H9 (cell line): ENCODE measurements around the gene CCDC92. TPM values are rescaled to one million over a fixed set of nuclear protein-coding genes. Genes with fewer than 3 reads are reported as not detected.

ENCODE experiments used
- DNase-seq: peaks from one replicate; pipeline ENCODE4 v3.0.0-alpha.2; 2017
- H2AFZ ChIP-seq: one replicate; pipeline ENCODE4 v1.6.1; 2013; ENCODE audit warnings: mild to moderate bottlenecking, low read length, control low read depth, moderate library complexity
- H2AK5ac ChIP-seq: 2 replicates; pipeline ENCODE4 v1.6.1; 2013; ENCODE audit warnings: low read length, control low read depth, mixed read lengths; ENCODE audit not compliant: insufficient read length
- H2BK120ac ChIP-seq: one replicate; pipeline ENCODE4 v1.6.1; 2013; ENCODE audit warnings: low read depth, mild to moderate bottlenecking, low read length, control low read depth, inconsistent platforms; ENCODE audit not compliant: poor library complexity, severe bottlenecking
- H2BK12ac ChIP-seq: 2 replicates; pipeline ENCODE4 v1.6.1; 2013; ENCODE audit warnings: low read length, control low read depth, mixed read lengths, low read depth; ENCODE audit not compliant: insufficient read length
- H2BK15ac ChIP-seq: 2 replicates; pipeline ENCODE4 v1.6.1; 2013; ENCODE audit warnings: low read depth, low read length, control low read depth
- H2BK20ac ChIP-seq: one replicate; pipeline ENCODE4 v1.6.1; 2013; ENCODE audit warnings: low read depth, mild to moderate bottlenecking, low read length, control low read depth, inconsistent platforms; ENCODE audit not compliant: poor library complexity, severe bottlenecking
- H2BK5ac ChIP-seq: 2 replicates; pipeline ENCODE4 v1.6.1; 2013; ENCODE audit warnings: low read length, control low read depth, mixed read lengths; ENCODE audit not compliant: insufficient read length
- H3K14ac ChIP-seq: 2 replicates; pipeline ENCODE4 v1.6.1; 2013; ENCODE audit warnings: low read length, control low read depth; ENCODE audit not compliant: insufficient read depth
- H3K18ac ChIP-seq: 2 replicates; pipeline ENCODE4 v1.6.1; 2013; ENCODE audit warnings: low read depth, mild to moderate bottlenecking, mixed read lengths, low read length, control low read depth; ENCODE audit not compliant: insufficient read length
- H3K23ac ChIP-seq: 2 replicates; pipeline ENCODE4 v1.6.1; 2013; ENCODE audit warnings: low read length, control low read depth, mixed read lengths, low read depth; ENCODE audit not compliant: insufficient read length
- H3K23me2 ChIP-seq: 2 replicates; pipeline ENCODE4 v1.6.1; 2013; ENCODE audit warnings: low read depth, mild to moderate bottlenecking, mixed read lengths, low read length, control low read depth; ENCODE audit not compliant: insufficient read length, poor library complexity, severe bottlenecking
- H3K27ac ChIP-seq: 2 replicates; pipeline ENCODE4 v1.5.1; 2013; ENCODE audit warnings: low read length, control low read depth, mixed read lengths, low read depth; ENCODE audit not compliant: insufficient read length
- H3K27me3 ChIP-seq: 2 replicates; pipeline ENCODE4 v1.6.1; 2013; ENCODE audit warnings: low read length, control low read depth, inconsistent platforms; ENCODE audit not compliant: insufficient read depth
- H3K4ac ChIP-seq: 2 replicates; pipeline ENCODE4 v1.6.1; 2013; ENCODE audit warnings: low read depth, mild to moderate bottlenecking, control low read depth, inconsistent platforms, low read length, moderate library complexity
- H3K4me1 ChIP-seq: 2 replicates; pipeline ENCODE4 v1.6.1; 2013; ENCODE audit warnings: low read length, control low read depth, inconsistent platforms; ENCODE audit not compliant: insufficient read depth
- H3K4me2 ChIP-seq: 2 replicates; pipeline ENCODE4 v1.6.1; 2013; ENCODE audit warnings: low read length, control low read depth, mixed read lengths; ENCODE audit not compliant: insufficient read length, insufficient read depth
- H3K56ac ChIP-seq: 2 replicates; pipeline ENCODE4 v1.6.1; 2013; ENCODE audit warnings: low read depth, mild to moderate bottlenecking, mixed read lengths, low read length, control low read depth; ENCODE audit not compliant: insufficient read length
- H3K79me1 ChIP-seq: 2 replicates; pipeline ENCODE4 v1.6.1; 2013; ENCODE audit warnings: low read depth, mild to moderate bottlenecking, moderate library complexity, low read length, control low read depth, inconsistent platforms; ENCODE audit not compliant: insufficient read depth, poor library complexity, severe bottlenecking
- H3K79me2 ChIP-seq: 2 replicates; pipeline ENCODE4 v1.6.1; 2013; ENCODE audit warnings: low read length, control low read depth, inconsistent platforms; ENCODE audit not compliant: insufficient read depth
- H3K9ac ChIP-seq: 2 replicates; pipeline ENCODE4 v1.6.1; 2013; ENCODE audit warnings: low read length, control low read depth, mixed read lengths; ENCODE audit not compliant: insufficient read length; ENCODE audit errors: extremely low read depth
- H3K9me3 ChIP-seq: one replicate; pipeline ENCODE4 v1.6.1; 2013; ENCODE audit warnings: low read depth, low read length, inconsistent platforms; ENCODE audit not compliant: control insufficient read depth
- H3T11ph ChIP-seq: one replicate; pipeline ENCODE4 v1.6.1; 2013; ENCODE audit warnings: mild to moderate bottlenecking, low read length, control low read depth, inconsistent platforms
- H4K20me1 ChIP-seq: one replicate; pipeline ENCODE4 v1.6.1; 2013; ENCODE audit not compliant: control insufficient read depth, insufficient read length, insufficient read depth
- H4K5ac ChIP-seq: 2 replicates; pipeline ENCODE4 v1.6.1; 2013; ENCODE audit warnings: low read depth, mild to moderate bottlenecking, mixed read lengths, low read length, control low read depth; ENCODE audit not compliant: insufficient read length
- H4K8ac ChIP-seq: replicated peaks from 2 replicates; pipeline ENCODE4 v1.6.1; 2013; ENCODE audit warnings: low read length, control low read depth, mixed read lengths, low read depth; ENCODE audit not compliant: insufficient read length
- H4K91ac ChIP-seq: 2 replicates; pipeline ENCODE4 v1.6.1; 2013; ENCODE audit warnings: low read depth, mild to moderate bottlenecking, moderate library complexity, mixed read lengths, low read length, control low read depth; ENCODE audit not compliant: insufficient read length
- H3K27ac Mint-ChIP-seq, 3 experiments: 2 replicates in 2 of 3; 3 replicates in 1 of 3; pipeline ENCODE4 v1.8.0; 2020 to 2021; ENCODE audit warnings: mixed read lengths in 3 of 3, mild to moderate bottlenecking in 1 of 3, moderate library complexity in 1 of 3
- H3K27me3 Mint-ChIP-seq: 2 replicates; pipeline ENCODE4 v1.8.0; 2021; ENCODE audit warnings: low read depth, mild to moderate bottlenecking, moderate library complexity, mixed read lengths
- H3K36me3 Mint-ChIP-seq, 3 experiments: 2 replicates in 2 of 3; 3 replicates in 1 of 3; pipeline ENCODE4 v1.8.0; 2020 to 2021; ENCODE audit warnings: low read depth in 3 of 3, mixed read lengths in 3 of 3; ENCODE audit not compliant: insufficient read depth in 1 of 3
- H3K4me1 Mint-ChIP-seq, 2 experiments: 2 replicates each; pipeline ENCODE4 v1.8.0; 2020; ENCODE audit warnings: mixed read lengths in 2 of 2
- H3K4me3 Mint-ChIP-seq, 2 experiments: 2 replicates in 1 of 2; 3 replicates in 1 of 2; pipeline ENCODE4 v1.8.0; 2020 to 2021; ENCODE audit warnings: mild to moderate bottlenecking in 2 of 2, mixed read lengths in 2 of 2, moderate library complexity in 1 of 2
- H3K9me3 Mint-ChIP-seq, 2 experiments: 2 replicates in 1 of 2; 3 replicates in 1 of 2; pipeline ENCODE4 v1.8.0; 2020; ENCODE audit warnings: mild to moderate bottlenecking in 2 of 2, mixed read lengths in 2 of 2, moderate library complexity in 1 of 2
- CTCF ChIP-seq: fragments of 200-600 bp; sonication (generic); conservative IDR thresholded peaks from 3 replicates; pipeline ENCODE4 v1.8.0; 2021; ENCODE audit warnings: antibody characterized with exemption, mild to moderate bottlenecking
- WGBS: extraction: QIAGEN DNeasy Blood & Tissue Kit; methylation state at CpG from one replicate; pipeline ENCODE4 v1.1.7; 2013; ENCODE audit warnings: missing lambda C conversion rate, low lambda C conversion rate, mixed read lengths; ENCODE audit not compliant: insufficient read length; ENCODE audit errors: extremely low coverage; 5-methylcytosine and 5-hydroxymethylcytosine counted together
- total RNA-seq: library from RNA; stranded (reverse); gene quantifications from 2 replicates; pipeline ENCODE4 v1.2.1, GENCODE V29; 2021

CCDC92 gene
- total RNA-seq, 1 experiment from 2014 or later = 1.3 TPM

GRCh38 chr12:123946152-123946515, 26.5 kb downstream of the CCDC92 start:
- Histone ChIP-seq H3K4me2 (no peak overlapping the region), H3T11ph (no peak overlapping the region), H2BK5ac (no peak overlapping the region), H3K9me3 (no peaks in the 10 kb centered on the region), H3K9ac (no peak overlapping the region), H3K79me1 (no peaks in the 10 kb centered on the region), H2BK12ac (no peak overlapping the region), H3K4ac (no peak overlapping the region), H3K27me3 (no peaks in the 10 kb centered on the region; the same call in 1 of the 2 replicates), H3K23me2 (no peaks in the 10 kb centered on the region), H3K79me2 (no peaks in the 10 kb centered on the region), H4K20me1 (no peaks in the 10 kb centered on the region), H3K23ac (no peak overlapping the region), H3K14ac (no peak overlapping the region), H3K4me1 (no peaks in the 10 kb centered on the region), H2AK5ac (no peak overlapping the region), H2BK15ac (no peak overlapping the region), H3K56ac (no peak overlapping the region), H3K27ac (no peak overlapping the region), H4K5ac (no peak overlapping the region), H4K8ac (no peak overlapping the region), H2BK20ac (no peak overlapping the region), H3K18ac (no peak overlapping the region), H4K91ac (no peak overlapping the region), H2AFZ (no peak overlapping the region), H2BK120ac (no peak overlapping the region)
- H3K36me3 Mint-ChIP-seq = peaks cover 0 to 4% (median 1%) of the 10 kb centered on the region in 3 experiments; a peak in 2 of 7 replicates
- no CpG with 5 or more reads among the region's 8 CpGs for WGBS
- DNase-seq = peak; percentile 11
- peaks cover 93% of the 10 kb centered on the region for H3K27me3 Mint-ChIP-seq
- no peak overlapping the region for H3K27ac Mint-ChIP-seq
- peaks cover 4 to 5% of the 10 kb centered on the region in 2 experiments; a peak in 4 of 5 replicates for H3K9me3 Mint-ChIP-seq
- no peak overlapping the region for H3K4me3 Mint-ChIP-seq
- no peak for TF ChIP-seq CTCF
- no peaks in the 10 kb centered on the region; a peak in 1 of 4 replicates for H3K4me1 Mint-ChIP-seq
